Nucleus accumbens (tissue), 56 donors: Measurements from ENCODE around the gene ZNF92.
"Not testable (repeated sequence)": the region's sequence is repeated elsewhere in the genome, so short reads cannot be mapped to it uniquely, and the experiment has no call there.

ENCODE experiments used
- DNase-seq, 56 donors: peaks; one replicate each; lab custom pipeline; 2025; lab: John Stamatoyannopoulos, UW

The ZNF92 gene

GRCh38 chr7:65373608-65374351 is at the start of gene ZNF92:
TSS of gene ZNF92 (plus strand) at chr7:65373855. CDS start at chr7:65373998, 143 bp downstream.
- peak; percentile 75 to 99 (median 94) for DNase-seq

GRCh38 chr7:65325793-65326432 is 47.7 kb upstream of the ZNF92 start:
- no peak for DNase-seq

- no peak for DNase-seq
Measured at GRCh38 chr7:65338346-65338745, 35.3 kb upstream of the ZNF92 start.

DNA sequence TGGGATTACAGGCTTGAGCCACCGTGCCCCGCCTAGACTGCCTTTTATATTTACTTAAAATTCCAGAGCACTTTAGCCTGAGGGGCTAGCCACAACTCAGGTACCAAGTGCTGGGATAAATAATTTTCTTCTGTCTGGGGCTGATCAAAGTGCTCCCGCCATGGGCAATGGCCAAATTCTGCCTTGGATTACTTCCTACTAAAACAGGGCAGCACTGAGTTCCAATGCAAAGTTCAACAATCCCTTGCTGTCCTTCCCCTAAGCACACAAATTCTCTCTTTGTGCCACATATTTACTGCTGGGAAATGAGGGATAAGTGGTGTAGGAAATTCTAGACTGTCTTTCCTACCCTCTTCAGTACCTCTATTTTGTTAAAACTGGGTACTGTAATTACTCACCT is 34.4 kb upstream of the ZNF92 start:
- DNase-seq = no peak

- no peak for DNase-seq
Measured at GRCh38 chr7:65342723-65343629, 30.7 kb upstream of the ZNF92 start.

DNA sequence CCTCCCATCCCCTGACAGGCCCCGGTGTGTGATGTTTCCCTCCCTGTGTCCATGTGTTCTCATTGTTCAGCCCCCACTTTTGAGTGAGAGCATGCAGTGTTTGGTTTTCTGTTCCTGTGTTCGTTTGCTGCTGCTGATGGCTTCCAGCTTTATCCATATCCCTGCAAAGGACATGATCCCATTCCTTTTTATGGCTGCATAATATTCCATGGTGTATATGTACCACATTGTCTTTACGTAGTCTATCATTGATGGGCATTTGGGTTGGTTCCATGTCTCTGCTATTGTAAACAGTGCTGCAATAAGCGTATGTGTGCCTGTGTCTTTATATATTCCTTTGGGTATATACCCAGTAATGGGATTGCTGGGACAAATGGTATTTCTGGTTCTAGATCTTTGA is 29.1 kb upstream of the ZNF92 start:
- DNase-seq = not testable (repeated sequence)

GRCh38 chr7:65354263-65354662 is 19.4 kb upstream of the ZNF92 start:
- DNase-seq = no peak

- DNase-seq = no peak
Measured at GRCh38 chr7:65369843-65370242, 3.8 kb upstream of the ZNF92 start.

DNA sequence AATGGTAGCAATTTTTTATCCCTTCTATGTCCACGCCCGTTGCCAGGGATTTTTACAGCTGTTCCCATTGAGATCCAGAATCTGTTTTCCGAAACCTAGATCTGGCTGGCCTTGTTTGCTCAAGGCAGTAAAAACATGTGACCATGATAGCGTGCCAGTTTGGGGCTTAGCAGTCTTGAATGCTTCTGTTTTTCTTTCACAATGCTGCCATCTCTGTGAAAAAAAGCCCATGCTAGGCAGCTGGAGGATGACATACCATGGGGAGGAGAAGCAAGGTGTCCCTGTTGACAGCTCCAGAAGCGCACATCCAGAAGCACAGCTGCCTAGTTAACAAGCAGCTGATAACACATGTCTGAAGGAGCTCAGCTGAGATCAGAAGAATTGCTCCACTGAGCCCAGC is 2.2 kb upstream of the ZNF92 start:
- peak in 34 of 56 donors; percentile 2 to 51 (median 15) for DNase-seq

GRCh38 chr7:65379318-65379717 is 5.7 kb downstream of the ZNF92 start:
- peak in 22 of 56 donors; percentile 1 to 64 (median 22) for DNase-seq

- no peak for DNase-seq
Measured at GRCh38 chr7:65381742-65382141, 8.1 kb downstream of the ZNF92 start.

- no peak for DNase-seq
Measured at GRCh38 chr7:65382452-65382851, 8.8 kb downstream of the ZNF92 start.

DNA sequence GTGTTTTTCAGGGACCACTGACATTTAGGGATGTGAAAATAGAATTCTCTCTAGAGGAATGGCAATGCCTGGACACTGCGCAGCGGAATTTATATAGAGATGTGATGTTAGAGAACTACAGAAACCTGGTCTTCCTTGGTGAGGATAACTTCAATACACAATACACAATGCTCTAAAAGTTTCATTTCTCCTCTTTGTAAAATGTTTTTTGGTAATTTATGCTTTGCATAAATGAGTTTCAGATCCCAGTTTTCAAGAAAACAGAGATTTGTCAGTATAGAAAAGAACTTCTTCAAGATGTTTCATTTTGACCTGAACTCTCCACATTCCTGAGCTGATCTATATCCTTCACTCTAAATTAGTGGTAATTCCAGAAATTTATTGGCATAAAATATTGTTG is 14.2 kb downstream of the ZNF92 start:
- no peak for DNase-seq

- DNase-seq = no peak
Measured at GRCh38 chr7:65390588-65390987, 16.9 kb downstream of the ZNF92 start.

- DNase-seq = no peak
Measured at GRCh38 chr7:65397730-65398142, 24.1 kb downstream of the ZNF92 start.

DNA sequence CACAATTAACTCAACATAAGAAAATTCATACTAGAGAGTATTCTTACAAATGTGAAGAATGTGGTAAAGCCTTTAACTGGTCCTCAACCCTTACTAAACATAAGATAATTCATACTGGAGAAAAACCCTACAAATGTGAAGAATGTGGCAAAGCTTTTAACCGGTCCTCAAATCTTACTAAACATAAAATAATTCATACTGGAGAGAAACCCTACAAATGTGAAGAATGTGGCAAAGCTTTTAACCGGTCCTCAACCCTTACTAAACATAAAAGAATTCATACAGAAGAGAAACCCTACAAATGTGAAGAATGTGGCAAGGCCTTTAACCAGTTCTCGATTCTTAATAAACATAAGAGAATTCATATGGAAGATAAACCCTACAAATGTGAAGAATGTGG is 25.0 kb downstream of the ZNF92 start:
- DNase-seq = not testable (repeated sequence)

DNA sequence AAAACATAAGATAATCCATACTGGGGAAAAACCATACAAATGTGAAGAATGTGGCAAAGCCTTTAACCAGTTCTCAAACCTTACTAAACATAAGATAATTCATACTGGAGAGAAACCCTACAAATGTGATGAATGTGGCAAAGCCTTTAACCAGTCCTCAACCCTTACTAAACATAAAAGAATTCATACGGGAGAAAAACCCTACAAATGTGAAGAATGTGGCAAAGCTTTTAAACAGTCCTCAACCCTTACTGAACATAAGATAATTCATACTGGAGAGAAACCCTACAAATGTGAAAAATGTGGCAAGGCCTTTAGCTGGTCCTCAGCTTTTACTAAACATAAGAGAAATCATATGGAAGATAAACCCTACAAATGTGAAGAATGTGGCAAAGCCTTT is 25.4 kb downstream of the ZNF92 start:
- DNase-seq = not testable (repeated sequence)

DNA sequence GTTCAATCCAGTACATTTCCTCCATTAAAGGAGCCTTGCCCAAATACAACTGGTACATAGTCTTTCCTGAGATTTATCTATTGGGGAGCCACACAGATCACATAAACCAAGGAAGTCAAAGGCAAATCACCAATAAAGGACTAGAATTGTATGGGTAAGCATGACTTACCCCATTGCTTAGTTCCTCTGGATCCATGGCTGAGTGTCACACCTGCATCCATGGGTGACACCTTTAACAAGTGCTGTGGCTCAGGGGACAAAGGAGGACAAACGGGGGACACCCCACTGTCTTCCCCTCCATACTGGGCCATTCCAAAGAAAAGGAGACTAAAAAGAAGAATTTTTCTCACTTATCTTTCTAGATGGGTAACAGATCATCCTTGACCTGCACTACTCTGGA is 30.4 kb downstream of the ZNF92 start:
- DNase-seq = no peak

- not testable (repeated sequence) for DNase-seq
Measured at GRCh38 chr7:65406706-65407105, 33.1 kb downstream of the ZNF92 start.

DNA sequence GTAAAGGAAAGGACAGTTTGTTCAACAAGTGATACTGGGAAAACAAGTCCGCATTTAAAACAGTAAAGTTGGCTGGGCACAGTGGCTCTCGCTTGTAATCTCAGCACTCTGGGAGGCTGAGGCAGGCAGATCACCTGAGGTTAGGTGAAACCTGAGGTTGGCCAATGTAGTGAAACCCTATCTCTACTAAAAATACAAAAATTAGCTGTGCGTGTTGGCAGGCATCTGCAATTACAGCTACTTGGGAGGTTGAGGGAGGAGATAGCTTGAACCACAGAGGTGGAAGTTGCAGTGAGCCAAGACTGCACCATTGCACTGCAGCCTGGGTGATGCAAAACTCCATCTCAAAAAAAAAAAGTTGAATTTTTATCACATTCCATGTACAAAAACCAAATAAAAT is 35.7 kb downstream of the ZNF92 start:
- DNase-seq = no peak

- no peak for DNase-seq
Measured at GRCh38 chr7:65411249-65411648, 37.6 kb downstream of the ZNF92 start.
